ENCODE measurements around the gene TLDC2. TPM values are rescaled to one million over a fixed set of nuclear protein-coding genes. Genes with fewer than 3 reads are reported as not detected.

The TLDC2 gene
- total RNA-seq, 1 experiment from 2014 or later = 1.1 TPM

DNA sequence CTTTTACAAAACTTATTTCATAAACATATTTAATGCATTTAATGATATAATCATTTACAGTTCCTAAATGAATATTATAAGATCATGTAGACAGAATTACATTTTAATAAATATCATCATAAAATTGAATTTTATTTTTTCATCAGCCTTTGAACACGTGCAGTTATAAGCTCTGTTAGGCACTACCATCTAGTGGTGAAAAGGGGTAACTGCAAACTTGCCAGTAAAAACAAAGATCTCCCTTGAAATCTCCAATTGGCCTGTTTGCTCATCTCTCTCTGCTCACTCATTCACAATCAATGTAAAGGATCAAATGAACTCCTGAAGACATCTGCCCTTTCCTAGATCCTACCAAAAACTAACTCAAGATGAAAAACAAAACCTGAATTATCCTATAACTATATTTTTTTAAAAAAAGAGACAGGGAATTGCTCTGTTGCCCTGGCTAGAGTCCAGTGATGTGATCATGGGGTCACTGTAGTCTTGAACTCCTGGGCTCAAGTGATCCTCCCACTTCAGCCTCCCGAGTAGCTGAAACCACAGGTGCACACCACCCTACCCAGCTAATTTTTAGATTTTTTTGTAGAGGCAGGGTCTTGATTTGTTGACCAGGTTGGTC lies 43.9 kb downstream of the TLDC2 start:
- TF ChIP-seq, protein P1, sequence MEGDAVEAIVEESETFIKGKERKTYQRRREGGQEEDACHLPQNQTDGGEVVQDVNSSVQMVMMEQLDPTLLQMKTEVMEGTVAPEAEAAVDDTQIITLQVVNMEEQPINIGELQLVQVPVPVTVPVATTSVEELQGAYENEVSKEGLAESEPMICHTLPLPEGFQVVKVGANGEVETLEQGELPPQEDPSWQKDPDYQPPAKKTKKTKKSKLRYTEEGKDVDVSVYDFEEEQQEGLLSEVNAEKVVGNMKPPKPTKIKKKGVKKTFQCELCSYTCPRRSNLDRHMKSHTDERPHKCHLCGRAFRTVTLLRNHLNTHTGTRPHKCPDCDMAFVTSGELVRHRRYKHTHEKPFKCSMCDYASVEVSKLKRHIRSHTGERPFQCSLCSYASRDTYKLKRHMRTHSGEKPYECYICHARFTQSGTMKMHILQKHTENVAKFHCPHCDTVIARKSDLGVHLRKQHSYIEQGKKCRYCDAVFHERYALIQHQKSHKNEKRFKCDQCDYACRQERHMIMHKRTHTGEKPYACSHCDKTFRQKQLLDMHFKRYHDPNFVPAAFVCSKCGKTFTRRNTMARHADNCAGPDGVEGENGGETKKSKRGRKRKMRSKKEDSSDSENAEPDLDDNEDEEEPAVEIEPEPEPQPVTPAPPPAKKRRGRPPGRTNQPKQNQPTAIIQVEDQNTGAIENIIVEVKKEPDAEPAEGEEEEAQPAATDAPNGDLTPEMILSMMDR (IDR thresholded peaks at IDR 0.05; ENCODE audit: unreplicated experiment) = peak; percentile 90
- peak; percentile 64 for DNase-seq
- CTCF ChIA-PET = interaction anchor here (0.5 to 1.5 kb wide), 12 partner anchors 13 to 307 kb away, joined by 3 to 5 read pairs (median 4); no protein-coding TSS in a partner anchor
- BruUV-seq (replicated peaks) = no TSS peak
- no peak overlapping the region for H3K27ac Mint-ChIP-seq (ENCODE audit: unreplicated experiment)
- peaks cover 16% of the 10 kb centered on the region for H3K4me1 Mint-ChIP-seq (ENCODE audit: low read depth, unreplicated experiment)
- H3K9me3 Mint-ChIP-seq (ENCODE audit: low read depth, unreplicated experiment) = no peaks in the 10 kb centered on the region
- intact Hi-C loops (cut with micrococcal nuclease; ENCODE audit: unreplicated experiment) = no loop called here
- H3K4me3 Mint-ChIP-seq (ENCODE audit: low read depth, unreplicated experiment) = no peak overlapping the region
- no peaks in the 10 kb centered on the region for H3K27me3 Mint-ChIP-seq (ENCODE audit: unreplicated experiment)
- H3K36me3 Mint-ChIP-seq (ENCODE audit: insufficient read depth, unreplicated experiment) = peaks cover 5% of the 10 kb centered on the region

DNA sequence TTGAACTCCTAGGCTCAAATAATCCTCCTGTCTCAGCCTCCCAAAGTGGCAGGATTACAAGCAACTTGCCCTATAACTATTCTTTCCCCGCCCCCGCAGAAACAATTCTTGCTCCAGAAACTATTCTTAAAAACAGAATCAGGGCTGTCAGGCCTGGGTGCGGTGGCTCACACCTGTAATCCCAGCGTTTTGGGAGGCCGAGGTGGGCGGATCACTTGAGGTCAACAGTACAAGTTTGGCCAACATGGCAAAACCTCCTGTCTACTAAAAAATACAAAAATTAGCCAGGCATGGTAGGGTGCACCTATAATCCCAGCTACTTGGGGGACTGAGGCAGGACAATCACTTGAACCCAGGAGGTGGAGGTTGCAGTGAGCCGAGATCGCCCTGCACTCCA lies 44.4 kb downstream of the TLDC2 start:
- no TSS peak for BruUV-seq (replicated peaks)
- Mint-ChIP-seq H3K27ac (ENCODE audit: unreplicated experiment) (no peak overlapping the region), H3K36me3 (ENCODE audit: insufficient read depth, unreplicated experiment) (peaks cover 6% of the 10 kb centered on the region), H3K4me1 (ENCODE audit: low read depth, unreplicated experiment) (peaks cover 21% of the 10 kb centered on the region), H3K9me3 (ENCODE audit: low read depth, unreplicated experiment) (no peaks in the 10 kb centered on the region), H3K4me3 (ENCODE audit: low read depth, unreplicated experiment) (no peak overlapping the region), H3K27me3 (ENCODE audit: unreplicated experiment) (no peaks in the 10 kb centered on the region)
- CTCF ChIA-PET = interaction anchor here (0.5 to 1.5 kb wide), 8 partner anchors 13 to 308 kb away, joined by 3 to 5 read pairs (median 4); no protein-coding TSS in a partner anchor
- TF ChIP-seq, protein P1 (IDR thresholded peaks at IDR 0.05; ENCODE audit: unreplicated experiment) = no peak
- DNase-seq = no peak
- intact Hi-C loops (cut with micrococcal nuclease; ENCODE audit: unreplicated experiment) = no loop called here

DNA sequence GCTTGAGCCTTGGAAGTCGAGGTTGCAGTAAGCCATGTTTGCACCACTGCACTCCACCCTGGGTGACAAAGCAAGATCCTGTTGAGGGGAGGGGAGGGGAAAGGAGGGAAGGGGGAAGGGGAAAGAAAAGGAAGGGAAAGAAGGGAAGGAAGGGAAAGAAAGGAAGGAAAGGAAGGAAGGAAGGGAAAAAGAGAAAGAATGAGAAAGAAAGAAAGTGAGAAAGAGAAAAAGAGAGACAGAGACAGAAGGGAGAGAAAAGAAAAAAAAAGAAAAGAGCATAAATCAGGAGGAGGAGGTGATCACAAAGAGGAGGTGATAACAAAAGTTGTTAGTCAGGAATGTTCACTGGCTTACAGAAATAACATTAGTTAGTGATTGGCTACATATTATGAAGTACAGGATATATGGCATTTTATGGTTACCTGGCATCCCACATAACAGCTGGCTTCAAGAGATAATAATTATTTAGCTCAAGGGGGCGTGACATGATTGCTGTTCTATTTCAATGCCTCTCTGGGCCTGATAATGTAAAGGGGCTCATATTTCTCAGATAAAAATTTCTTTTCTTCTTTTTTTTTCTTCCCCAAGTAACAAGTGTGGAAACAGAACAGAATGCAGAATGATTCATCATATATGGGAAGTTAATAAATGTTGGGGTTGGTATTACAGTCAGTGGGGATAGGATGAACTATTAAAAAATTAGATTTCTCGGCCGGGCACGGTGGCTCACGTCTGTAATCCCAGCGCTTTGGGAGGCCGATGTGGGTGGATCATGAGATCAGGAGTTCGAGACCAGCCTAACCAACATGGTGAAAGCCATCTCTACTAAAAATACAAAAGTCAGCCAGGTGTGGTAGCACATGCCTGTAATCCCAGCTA lies 48.5 kb downstream of the TLDC2 start:
- intact Hi-C loops (cut with micrococcal nuclease; ENCODE audit: unreplicated experiment) = no loop called here
- H3K36me3 Mint-ChIP-seq (ENCODE audit: insufficient read depth, unreplicated experiment) = peaks cover 23% of the 10 kb centered on the region
- TF ChIP-seq, protein P1 (IDR thresholded peaks at IDR 0.05; ENCODE audit: unreplicated experiment) = no peak
- H3K27ac Mint-ChIP-seq (ENCODE audit: unreplicated experiment) = peak overlapping the region; percentile 52
- H3K4me1 Mint-ChIP-seq (ENCODE audit: low read depth, unreplicated experiment) = peaks cover 24% of the 10 kb centered on the region
- DNase-seq = peak; percentile 39
- CTCF ChIA-PET = interaction anchor here (0.6 to 1.2 kb wide), 6 partner anchors 17 to 276 kb away, joined by 3 to 4 read pairs (median 3); no protein-coding TSS in a partner anchor
- no peaks in the 10 kb centered on the region for H3K9me3 Mint-ChIP-seq (ENCODE audit: low read depth, unreplicated experiment)
- H3K27me3 Mint-ChIP-seq (ENCODE audit: unreplicated experiment) = no peaks in the 10 kb centered on the region
- no TSS peak for BruUV-seq (replicated peaks)
- peak overlapping the region; percentile 29 for H3K4me3 Mint-ChIP-seq (ENCODE audit: low read depth, unreplicated experiment)

DNA sequence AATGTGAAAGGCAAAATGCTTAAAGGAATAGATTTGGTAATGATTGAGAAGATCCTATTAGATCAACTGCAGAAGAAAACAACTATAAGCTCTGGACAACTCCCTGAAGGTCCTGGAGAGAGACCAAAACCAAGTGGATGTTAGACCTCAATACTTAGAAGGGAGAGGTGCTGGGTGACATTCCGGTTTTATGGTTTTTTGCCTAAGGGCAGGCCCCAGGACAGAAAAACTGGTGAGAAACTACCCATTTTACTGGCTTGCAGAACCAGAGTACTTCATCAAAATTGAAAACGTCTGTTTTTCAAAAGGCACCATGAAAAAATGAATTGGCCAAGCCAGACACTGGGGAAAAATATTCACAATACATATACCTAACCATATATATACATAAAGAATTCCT lies 49.3 kb downstream of the TLDC2 start:
- intact Hi-C loops (cut with micrococcal nuclease; ENCODE audit: unreplicated experiment) = no loop called here
- Mint-ChIP-seq H3K27me3 (ENCODE audit: unreplicated experiment) (no peaks in the 10 kb centered on the region), H3K9me3 (ENCODE audit: low read depth, unreplicated experiment) (no peaks in the 10 kb centered on the region), H3K4me1 (ENCODE audit: low read depth, unreplicated experiment) (peaks cover 24% of the 10 kb centered on the region), H3K4me3 (ENCODE audit: low read depth, unreplicated experiment) (no peak overlapping the region), H3K27ac (ENCODE audit: unreplicated experiment) (peak overlapping the region; percentile 52), H3K36me3 (ENCODE audit: insufficient read depth, unreplicated experiment) (peaks cover 30% of the 10 kb centered on the region)
- no peak for DNase-seq
- no TSS peak for BruUV-seq (replicated peaks)
- TF ChIP-seq, protein P1 (IDR thresholded peaks at IDR 0.05; ENCODE audit: unreplicated experiment) = no peak
- CTCF ChIA-PET = interaction anchor here (0.7 kb wide), 3 partner anchors 31 to 276 kb away, joined by 3 to 7 read pairs (median 4); no protein-coding TSS in a partner anchor

All from Calu3 (cell line).